Measurements from ENCODE around the gene TMEM256.

DNA sequence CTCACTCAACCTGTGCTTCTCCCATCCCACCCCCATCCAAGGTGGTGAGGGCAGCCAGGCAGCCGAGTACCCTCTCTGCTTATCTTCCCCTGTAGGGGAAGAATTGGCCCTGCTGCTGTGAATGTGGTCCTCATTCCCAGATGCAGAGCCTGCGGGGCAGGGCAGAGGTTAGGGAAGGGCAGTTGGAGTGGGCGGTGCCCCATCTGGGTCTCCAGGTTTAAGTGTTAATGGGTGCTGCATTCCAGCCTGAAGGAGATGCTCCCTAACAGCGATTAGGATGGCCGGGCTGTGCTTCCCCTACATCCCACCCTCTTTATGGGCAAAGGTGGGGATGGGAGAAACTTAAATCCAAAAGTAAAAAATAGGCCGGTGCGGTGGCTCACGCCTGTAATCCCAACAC lies 36.8 kb downstream of the TMEM256 start:
- no peak for TF ChIP-seq POLR2A (IDR thresholded peaks at IDR 0.05)
- TF ChIP-seq, protein P1, sequence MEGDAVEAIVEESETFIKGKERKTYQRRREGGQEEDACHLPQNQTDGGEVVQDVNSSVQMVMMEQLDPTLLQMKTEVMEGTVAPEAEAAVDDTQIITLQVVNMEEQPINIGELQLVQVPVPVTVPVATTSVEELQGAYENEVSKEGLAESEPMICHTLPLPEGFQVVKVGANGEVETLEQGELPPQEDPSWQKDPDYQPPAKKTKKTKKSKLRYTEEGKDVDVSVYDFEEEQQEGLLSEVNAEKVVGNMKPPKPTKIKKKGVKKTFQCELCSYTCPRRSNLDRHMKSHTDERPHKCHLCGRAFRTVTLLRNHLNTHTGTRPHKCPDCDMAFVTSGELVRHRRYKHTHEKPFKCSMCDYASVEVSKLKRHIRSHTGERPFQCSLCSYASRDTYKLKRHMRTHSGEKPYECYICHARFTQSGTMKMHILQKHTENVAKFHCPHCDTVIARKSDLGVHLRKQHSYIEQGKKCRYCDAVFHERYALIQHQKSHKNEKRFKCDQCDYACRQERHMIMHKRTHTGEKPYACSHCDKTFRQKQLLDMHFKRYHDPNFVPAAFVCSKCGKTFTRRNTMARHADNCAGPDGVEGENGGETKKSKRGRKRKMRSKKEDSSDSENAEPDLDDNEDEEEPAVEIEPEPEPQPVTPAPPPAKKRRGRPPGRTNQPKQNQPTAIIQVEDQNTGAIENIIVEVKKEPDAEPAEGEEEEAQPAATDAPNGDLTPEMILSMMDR (IDR thresholded peaks at IDR 0.05): no peak

Measured in heart left ventricle (tissue), 13 donors.